H9 (cell line): ENCODE data around the gene EMC9. TPM values are rescaled to one million over a fixed set of nuclear protein-coding genes. Genes with fewer than 3 reads are reported as not detected.

Experiments
- DNase-seq: peaks from one replicate; pipeline ENCODE4 v3.0.0-alpha.2; 2017
- H2AFZ ChIP-seq: one replicate; pipeline ENCODE4 v1.6.1; 2013; ENCODE audit warnings: mild to moderate bottlenecking, low read length, control low read depth, moderate library complexity
- H2AK5ac ChIP-seq: 2 replicates; pipeline ENCODE4 v1.6.1; 2013; ENCODE audit warnings: low read length, control low read depth, mixed read lengths; ENCODE audit not compliant: insufficient read length
- H2BK120ac ChIP-seq: one replicate; pipeline ENCODE4 v1.6.1; 2013; ENCODE audit warnings: low read depth, mild to moderate bottlenecking, low read length, control low read depth, inconsistent platforms; ENCODE audit not compliant: poor library complexity, severe bottlenecking
- H2BK12ac ChIP-seq: 2 replicates; pipeline ENCODE4 v1.6.1; 2013; ENCODE audit warnings: low read length, control low read depth, mixed read lengths, low read depth; ENCODE audit not compliant: insufficient read length
- H2BK15ac ChIP-seq: 2 replicates; pipeline ENCODE4 v1.6.1; 2013; ENCODE audit warnings: low read depth, low read length, control low read depth
- H2BK20ac ChIP-seq: one replicate; pipeline ENCODE4 v1.6.1; 2013; ENCODE audit warnings: low read depth, mild to moderate bottlenecking, low read length, control low read depth, inconsistent platforms; ENCODE audit not compliant: poor library complexity, severe bottlenecking
- H2BK5ac ChIP-seq: 2 replicates; pipeline ENCODE4 v1.6.1; 2013; ENCODE audit warnings: low read length, control low read depth, mixed read lengths; ENCODE audit not compliant: insufficient read length
- H3K14ac ChIP-seq: 2 replicates; pipeline ENCODE4 v1.6.1; 2013; ENCODE audit warnings: low read length, control low read depth; ENCODE audit not compliant: insufficient read depth
- H3K18ac ChIP-seq: 2 replicates; pipeline ENCODE4 v1.6.1; 2013; ENCODE audit warnings: low read depth, mild to moderate bottlenecking, mixed read lengths, low read length, control low read depth; ENCODE audit not compliant: insufficient read length
- H3K23ac ChIP-seq: 2 replicates; pipeline ENCODE4 v1.6.1; 2013; ENCODE audit warnings: low read length, control low read depth, mixed read lengths, low read depth; ENCODE audit not compliant: insufficient read length
- H3K23me2 ChIP-seq: 2 replicates; pipeline ENCODE4 v1.6.1; 2013; ENCODE audit warnings: low read depth, mild to moderate bottlenecking, mixed read lengths, low read length, control low read depth; ENCODE audit not compliant: insufficient read length, poor library complexity, severe bottlenecking
- H3K27ac ChIP-seq: 2 replicates; pipeline ENCODE4 v1.5.1; 2013; ENCODE audit warnings: low read length, control low read depth, mixed read lengths, low read depth; ENCODE audit not compliant: insufficient read length
- H3K27me3 ChIP-seq: 2 replicates; pipeline ENCODE4 v1.6.1; 2013; ENCODE audit warnings: low read length, control low read depth, inconsistent platforms; ENCODE audit not compliant: insufficient read depth
- H3K4ac ChIP-seq: 2 replicates; pipeline ENCODE4 v1.6.1; 2013; ENCODE audit warnings: low read depth, mild to moderate bottlenecking, control low read depth, inconsistent platforms, low read length, moderate library complexity
- H3K4me1 ChIP-seq: 2 replicates; pipeline ENCODE4 v1.6.1; 2013; ENCODE audit warnings: low read length, control low read depth, inconsistent platforms; ENCODE audit not compliant: insufficient read depth
- H3K4me2 ChIP-seq: 2 replicates; pipeline ENCODE4 v1.6.1; 2013; ENCODE audit warnings: low read length, control low read depth, mixed read lengths; ENCODE audit not compliant: insufficient read length, insufficient read depth
- H3K56ac ChIP-seq: 2 replicates; pipeline ENCODE4 v1.6.1; 2013; ENCODE audit warnings: low read depth, mild to moderate bottlenecking, mixed read lengths, low read length, control low read depth; ENCODE audit not compliant: insufficient read length
- H3K79me1 ChIP-seq: 2 replicates; pipeline ENCODE4 v1.6.1; 2013; ENCODE audit warnings: low read depth, mild to moderate bottlenecking, moderate library complexity, low read length, control low read depth, inconsistent platforms; ENCODE audit not compliant: insufficient read depth, poor library complexity, severe bottlenecking
- H3K79me2 ChIP-seq: 2 replicates; pipeline ENCODE4 v1.6.1; 2013; ENCODE audit warnings: low read length, control low read depth, inconsistent platforms; ENCODE audit not compliant: insufficient read depth
- H3K9ac ChIP-seq: 2 replicates; pipeline ENCODE4 v1.6.1; 2013; ENCODE audit warnings: low read length, control low read depth, mixed read lengths; ENCODE audit not compliant: insufficient read length; ENCODE audit errors: extremely low read depth
- H3K9me3 ChIP-seq: one replicate; pipeline ENCODE4 v1.6.1; 2013; ENCODE audit warnings: low read depth, low read length, inconsistent platforms; ENCODE audit not compliant: control insufficient read depth
- H3T11ph ChIP-seq: one replicate; pipeline ENCODE4 v1.6.1; 2013; ENCODE audit warnings: mild to moderate bottlenecking, low read length, control low read depth, inconsistent platforms
- H4K20me1 ChIP-seq: one replicate; pipeline ENCODE4 v1.6.1; 2013; ENCODE audit not compliant: control insufficient read depth, insufficient read length, insufficient read depth
- H4K5ac ChIP-seq: 2 replicates; pipeline ENCODE4 v1.6.1; 2013; ENCODE audit warnings: low read depth, mild to moderate bottlenecking, mixed read lengths, low read length, control low read depth; ENCODE audit not compliant: insufficient read length
- H4K8ac ChIP-seq: replicated peaks from 2 replicates; pipeline ENCODE4 v1.6.1; 2013; ENCODE audit warnings: low read length, control low read depth, mixed read lengths, low read depth; ENCODE audit not compliant: insufficient read length
- H4K91ac ChIP-seq: 2 replicates; pipeline ENCODE4 v1.6.1; 2013; ENCODE audit warnings: low read depth, mild to moderate bottlenecking, moderate library complexity, mixed read lengths, low read length, control low read depth; ENCODE audit not compliant: insufficient read length
- H3K27ac Mint-ChIP-seq, 3 experiments: 2 replicates in 2 of 3; 3 replicates in 1 of 3; pipeline ENCODE4 v1.8.0; 2020 to 2021; ENCODE audit warnings: mixed read lengths in 3 of 3, mild to moderate bottlenecking in 1 of 3, moderate library complexity in 1 of 3
- H3K27me3 Mint-ChIP-seq: 2 replicates; pipeline ENCODE4 v1.8.0; 2021; ENCODE audit warnings: low read depth, mild to moderate bottlenecking, moderate library complexity, mixed read lengths
- H3K36me3 Mint-ChIP-seq, 3 experiments: 2 replicates in 2 of 3; 3 replicates in 1 of 3; pipeline ENCODE4 v1.8.0; 2020 to 2021; ENCODE audit warnings: low read depth in 3 of 3, mixed read lengths in 3 of 3; ENCODE audit not compliant: insufficient read depth in 1 of 3
- H3K4me1 Mint-ChIP-seq, 2 experiments: 2 replicates each; pipeline ENCODE4 v1.8.0; 2020; ENCODE audit warnings: mixed read lengths in 2 of 2
- H3K4me3 Mint-ChIP-seq, 2 experiments: 2 replicates in 1 of 2; 3 replicates in 1 of 2; pipeline ENCODE4 v1.8.0; 2020 to 2021; ENCODE audit warnings: mild to moderate bottlenecking in 2 of 2, mixed read lengths in 2 of 2, moderate library complexity in 1 of 2
- H3K9me3 Mint-ChIP-seq, 2 experiments: 2 replicates in 1 of 2; 3 replicates in 1 of 2; pipeline ENCODE4 v1.8.0; 2020; ENCODE audit warnings: mild to moderate bottlenecking in 2 of 2, mixed read lengths in 2 of 2, moderate library complexity in 1 of 2
- CTCF ChIP-seq: fragments of 200-600 bp; sonication (generic); conservative IDR thresholded peaks from 3 replicates; pipeline ENCODE4 v1.8.0; 2021; ENCODE audit warnings: antibody characterized with exemption, mild to moderate bottlenecking
- WGBS: extraction: QIAGEN DNeasy Blood & Tissue Kit; methylation state at CpG from one replicate; pipeline ENCODE4 v1.1.7; 2013; ENCODE audit warnings: missing lambda C conversion rate, low lambda C conversion rate, mixed read lengths; ENCODE audit not compliant: insufficient read length; ENCODE audit errors: extremely low coverage; 5-methylcytosine and 5-hydroxymethylcytosine counted together
- total RNA-seq: library from RNA; stranded (reverse); gene quantifications from 2 replicates; pipeline ENCODE4 v1.2.1, GENCODE V29; 2021

The EMC9 gene
- total RNA-seq, 1 experiment from 2014 or later: 52.9 TPM

GRCh38 chr14:24094841-24095270 lies 46.5 kb downstream of the EMC9 start:
- H3K18ac ChIP-seq: peak overlapping the region; percentile 89
- Mint-ChIP-seq H3K27me3 (peaks cover 4% of the 10 kb centered on the region), H3K4me3 (peak overlapping the region; percentile 90 to 93), H3K9me3 (peaks cover 0 to 2% of the 10 kb centered on the region in 2 experiments; a peak in 3 of 5 replicates), H3K36me3 (peaks cover 26 to 41% (median 30%) of the 10 kb centered on the region in 3 experiments; a peak in 6 of 7 replicates), H3K27ac (peak overlapping the region; percentile 95 to 98 (median 97)), H3K4me1 (peaks cover 21 to 37% of the 10 kb centered on the region in 2 experiments)
- H2AFZ ChIP-seq: no peak overlapping the region
- H2BK120ac ChIP-seq: no peak overlapping the region
- H2BK5ac ChIP-seq: no peak overlapping the region
- peak overlapping the region; percentile 85 for H3K4me2 ChIP-seq
- no peaks in the 10 kb centered on the region for H4K20me1 ChIP-seq
- no peak overlapping the region for H3K56ac ChIP-seq
- no peak overlapping the region for H3K27ac ChIP-seq
- no peak for TF ChIP-seq CTCF
- no peak overlapping the region for H2AK5ac ChIP-seq
- no peak overlapping the region for H3K23ac ChIP-seq
- no CpG with 5 or more reads among the region's 14 CpGs for WGBS
- H4K5ac ChIP-seq: no peak overlapping the region
- H3K27me3 ChIP-seq: no peaks in the 10 kb centered on the region
- H3K79me2 ChIP-seq: no peaks in the 10 kb centered on the region; the same call in 1 of the 2 replicates
- peaks cover 6% of the 10 kb centered on the region for H3K23me2 ChIP-seq
- no peak overlapping the region for H3T11ph ChIP-seq
- H3K9me3 ChIP-seq: no peaks in the 10 kb centered on the region
- H3K4me1 ChIP-seq: no peaks in the 10 kb centered on the region; the same call in 1 of the 2 replicates
- H2BK12ac ChIP-seq: no peak overlapping the region
- no peak overlapping the region for H3K4ac ChIP-seq
- no peak overlapping the region for H4K8ac ChIP-seq
- peak overlapping the region; percentile 39 for H4K91ac ChIP-seq
- peak overlapping the region; percentile 84; the same call in 1 of the 2 replicates for H3K14ac ChIP-seq
- H2BK20ac ChIP-seq: no peak overlapping the region
- H2BK15ac ChIP-seq: no peak overlapping the region
- H3K9ac ChIP-seq: peak overlapping the region; percentile 89
- no peaks in the 10 kb centered on the region for H3K79me1 ChIP-seq
- DNase-seq: no peak
